Measurements from ENCODE around the gene ABCB9. TPM values are rescaled to one million over a fixed set of nuclear protein-coding genes. Genes with fewer than 3 reads are reported as not detected.

The ABCB9 gene
- total RNA-seq, 3 donors from 2014 or later, result 0.96 to 8.6 (median 6.2) TPM

DNA sequence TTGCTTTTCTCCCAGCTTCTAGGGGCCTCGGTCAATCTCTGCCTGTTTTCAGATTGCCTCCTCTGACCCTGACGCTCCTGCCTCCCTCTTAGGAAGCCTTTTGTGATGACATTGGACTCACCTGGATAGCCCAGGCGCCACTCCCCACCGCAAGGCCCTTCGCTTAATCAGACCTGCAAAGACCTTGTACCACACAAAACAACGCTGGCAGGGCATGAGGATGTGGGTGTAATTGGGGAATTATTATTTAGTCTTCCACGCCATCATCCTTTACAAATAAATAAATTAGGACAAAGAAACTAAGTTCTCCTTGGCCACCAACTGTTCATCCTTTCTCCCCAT, 62.6 kb downstream of the ABCB9 start:
- Histone ChIP-seq H3K27me3 (no peaks in the 10 kb centered on the region), H3K9me3 (no peaks in the 10 kb centered on the region), H3K36me3 (no peaks in the 10 kb centered on the region), H3K4me1 (peaks cover 0 to 4% of the 10 kb centered on the region in 2 donors), H3K4me3 (no peak overlapping the region), H3K27ac (no peak overlapping the region)
- intact Hi-C loops (cut with DNase I; ENCODE audit: low total_unique reads), result no loop called here
- TF ChIP-seq POLR2A (IDR thresholded peaks at IDR 0.05) (no peak), POLR2AphosphoS5 (IDR thresholded peaks at IDR 0.05) (no peak)
- TF ChIP-seq, protein P1, sequence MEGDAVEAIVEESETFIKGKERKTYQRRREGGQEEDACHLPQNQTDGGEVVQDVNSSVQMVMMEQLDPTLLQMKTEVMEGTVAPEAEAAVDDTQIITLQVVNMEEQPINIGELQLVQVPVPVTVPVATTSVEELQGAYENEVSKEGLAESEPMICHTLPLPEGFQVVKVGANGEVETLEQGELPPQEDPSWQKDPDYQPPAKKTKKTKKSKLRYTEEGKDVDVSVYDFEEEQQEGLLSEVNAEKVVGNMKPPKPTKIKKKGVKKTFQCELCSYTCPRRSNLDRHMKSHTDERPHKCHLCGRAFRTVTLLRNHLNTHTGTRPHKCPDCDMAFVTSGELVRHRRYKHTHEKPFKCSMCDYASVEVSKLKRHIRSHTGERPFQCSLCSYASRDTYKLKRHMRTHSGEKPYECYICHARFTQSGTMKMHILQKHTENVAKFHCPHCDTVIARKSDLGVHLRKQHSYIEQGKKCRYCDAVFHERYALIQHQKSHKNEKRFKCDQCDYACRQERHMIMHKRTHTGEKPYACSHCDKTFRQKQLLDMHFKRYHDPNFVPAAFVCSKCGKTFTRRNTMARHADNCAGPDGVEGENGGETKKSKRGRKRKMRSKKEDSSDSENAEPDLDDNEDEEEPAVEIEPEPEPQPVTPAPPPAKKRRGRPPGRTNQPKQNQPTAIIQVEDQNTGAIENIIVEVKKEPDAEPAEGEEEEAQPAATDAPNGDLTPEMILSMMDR (IDR thresholded peaks at IDR 0.05), result no peak
- DNase-seq (ENCODE audit: low spot score in 2 of 2), result no peak

DNA sequence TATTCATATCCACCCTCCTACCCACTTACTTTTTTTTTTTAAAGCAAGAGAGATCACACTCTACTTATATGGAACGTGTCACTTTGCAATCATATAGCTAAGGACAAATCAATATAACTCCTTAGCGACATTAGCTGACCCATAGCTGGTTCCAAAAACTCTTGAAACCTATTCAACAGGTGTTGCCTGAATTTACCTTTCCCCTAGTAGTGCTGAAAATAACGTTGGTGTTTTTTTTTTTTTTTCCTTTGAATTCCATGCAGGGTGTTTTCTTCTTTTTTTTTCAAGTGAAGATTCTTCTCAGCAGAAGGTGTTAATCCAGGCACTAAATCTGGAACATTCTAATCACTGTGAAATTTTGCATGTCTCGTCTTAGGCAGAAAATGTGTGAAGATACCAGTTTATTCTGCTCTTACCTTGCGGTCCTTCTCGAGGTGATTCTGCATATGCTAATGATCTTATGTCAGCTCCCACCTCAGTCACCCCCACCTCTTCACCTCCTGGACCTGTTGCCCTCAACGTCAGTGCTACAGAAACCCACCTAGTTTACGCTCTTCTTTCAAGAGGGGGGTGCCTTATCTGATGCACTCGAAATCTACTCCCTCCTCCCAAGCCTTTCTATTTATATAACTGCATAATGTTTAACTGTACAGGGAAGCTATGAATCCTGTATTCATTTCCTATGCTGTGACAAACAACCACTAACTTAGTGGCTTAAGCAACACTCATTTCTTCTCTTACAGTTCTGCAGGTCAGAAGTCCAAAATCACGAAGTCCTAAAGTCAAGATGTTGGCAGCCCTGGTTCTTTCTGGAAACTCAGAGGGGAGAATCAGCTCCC, 63.2 kb downstream of the ABCB9 start:
- DNase-seq (ENCODE audit: low spot score in 2 of 2), result no peak
- no peaks in the 10 kb centered on the region for H3K9me3 ChIP-seq
- peaks cover 0 to 4% of the 10 kb centered on the region in 2 donors for H3K4me1 ChIP-seq
- H3K36me3 ChIP-seq, result no peaks in the 10 kb centered on the region
- TF ChIP-seq, protein P1 (IDR thresholded peaks at IDR 0.05), result no peak
- TF ChIP-seq POLR2A (IDR thresholded peaks at IDR 0.05) (no peak), POLR2AphosphoS5 (IDR thresholded peaks at IDR 0.05) (no peak)
- no peak overlapping the region for H3K4me3 ChIP-seq
- H3K27ac ChIP-seq, result no peak overlapping the region
- intact Hi-C loops (cut with DNase I; ENCODE audit: low total_unique reads), result no loop called here
- H3K27me3 ChIP-seq, result no peaks in the 10 kb centered on the region

DNA sequence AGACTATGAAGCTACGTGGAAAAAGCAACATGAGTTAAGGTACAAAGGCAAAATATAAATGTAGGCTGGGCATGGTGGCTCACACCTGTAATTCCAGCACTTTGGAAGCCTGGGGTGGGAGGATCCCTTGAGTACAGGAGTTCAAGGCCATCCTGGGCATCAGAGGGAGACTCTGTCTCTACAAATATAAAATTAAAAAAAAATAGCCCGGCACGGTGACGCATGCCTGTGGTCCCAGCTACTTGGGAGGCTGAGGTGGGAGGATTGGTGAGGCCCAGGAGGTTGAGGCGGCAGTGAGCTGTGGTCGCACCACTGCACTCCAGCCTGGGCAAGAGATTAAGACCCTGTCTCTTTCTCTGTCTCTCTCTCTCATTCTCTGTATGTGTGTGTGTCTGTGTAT, 66.4 kb downstream of the ABCB9 start:
- intact Hi-C loops (cut with DNase I; ENCODE audit: low total_unique reads), result no loop called here
- no peak overlapping the region for H3K4me3 ChIP-seq
- peaks cover 0 to 5% of the 10 kb centered on the region in 2 donors for H3K4me1 ChIP-seq
- H3K27me3 ChIP-seq, result no peaks in the 10 kb centered on the region
- H3K9me3 ChIP-seq, result no peaks in the 10 kb centered on the region
- no peak for TF ChIP-seq POLR2AphosphoS5 (IDR thresholded peaks at IDR 0.05)
- TF ChIP-seq, protein P1 (IDR thresholded peaks at IDR 0.05), result no peak
- TF ChIP-seq POLR2A (IDR thresholded peaks at IDR 0.05), result no peak
- no peaks in the 10 kb centered on the region for H3K36me3 ChIP-seq
- peak overlapping the region in 1 of 2 donors; percentile 98 for H3K27ac ChIP-seq
- DNase-seq (ENCODE audit: low spot score in 2 of 2), result no peak

DNA sequence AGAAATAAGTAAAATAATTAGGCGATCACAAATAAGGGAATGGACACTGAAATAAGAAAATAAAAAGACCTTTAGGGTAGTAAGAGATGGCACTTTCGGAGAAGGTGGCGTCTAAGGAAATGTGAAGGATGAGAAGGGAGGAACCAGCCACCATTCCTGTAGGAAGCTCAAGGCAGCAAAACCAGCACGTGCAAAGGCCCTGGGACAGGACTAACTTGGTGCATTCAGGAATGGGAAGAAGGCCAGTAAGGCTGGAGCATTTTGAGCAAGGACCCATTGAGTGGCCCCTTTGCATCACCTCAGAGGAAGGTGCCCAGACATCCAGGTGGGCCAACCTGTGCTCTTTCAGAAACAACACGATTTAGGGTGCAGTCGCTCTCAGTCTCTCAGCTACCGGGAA, 69.6 kb downstream of the ABCB9 start:
- H3K9me3 ChIP-seq, result no peaks in the 10 kb centered on the region
- no peak for DNase-seq (ENCODE audit: low spot score in 2 of 2)
- peak overlapping the region; percentile 35 to 98 for H3K27ac ChIP-seq
- H3K4me3 ChIP-seq, result peak overlapping the region in 1 of 3 donors; percentile 93
- H3K4me1 ChIP-seq, result peaks cover 0 to 25% of the 10 kb centered on the region in 2 donors
- H3K27me3 ChIP-seq, result no peaks in the 10 kb centered on the region
- intact Hi-C loops (cut with DNase I; ENCODE audit: low total_unique reads), result loop anchor here (2.0 kb wide), 1 partner anchor 50 kb away; no protein-coding TSS in a partner anchor
- TF ChIP-seq POLR2A (IDR thresholded peaks at IDR 0.05), result no peak
- TF ChIP-seq, protein P1 (IDR thresholded peaks at IDR 0.05), result no peak
- TF ChIP-seq POLR2AphosphoS5 (IDR thresholded peaks at IDR 0.05), result no peak
- H3K36me3 ChIP-seq, result no peaks in the 10 kb centered on the region
